H9 (cell line): ENCODE data around the gene C19orf25. TPM values are rescaled to one million over a fixed set of nuclear protein-coding genes. Genes with fewer than 3 reads are reported as not detected.

Experiments
- DNase-seq: peaks from one replicate; pipeline ENCODE4 v3.0.0-alpha.2; 2017
- H2AFZ ChIP-seq: one replicate; pipeline ENCODE4 v1.6.1; 2013; ENCODE audit warnings: mild to moderate bottlenecking, low read length, control low read depth, moderate library complexity
- H2AK5ac ChIP-seq: 2 replicates; pipeline ENCODE4 v1.6.1; 2013; ENCODE audit warnings: low read length, control low read depth, mixed read lengths; ENCODE audit not compliant: insufficient read length
- H2BK120ac ChIP-seq: one replicate; pipeline ENCODE4 v1.6.1; 2013; ENCODE audit warnings: low read depth, mild to moderate bottlenecking, low read length, control low read depth, inconsistent platforms; ENCODE audit not compliant: poor library complexity, severe bottlenecking
- H2BK12ac ChIP-seq: 2 replicates; pipeline ENCODE4 v1.6.1; 2013; ENCODE audit warnings: low read length, control low read depth, mixed read lengths, low read depth; ENCODE audit not compliant: insufficient read length
- H2BK15ac ChIP-seq: 2 replicates; pipeline ENCODE4 v1.6.1; 2013; ENCODE audit warnings: low read depth, low read length, control low read depth
- H2BK20ac ChIP-seq: one replicate; pipeline ENCODE4 v1.6.1; 2013; ENCODE audit warnings: low read depth, mild to moderate bottlenecking, low read length, control low read depth, inconsistent platforms; ENCODE audit not compliant: poor library complexity, severe bottlenecking
- H2BK5ac ChIP-seq: 2 replicates; pipeline ENCODE4 v1.6.1; 2013; ENCODE audit warnings: low read length, control low read depth, mixed read lengths; ENCODE audit not compliant: insufficient read length
- H3K14ac ChIP-seq: 2 replicates; pipeline ENCODE4 v1.6.1; 2013; ENCODE audit warnings: low read length, control low read depth; ENCODE audit not compliant: insufficient read depth
- H3K18ac ChIP-seq: 2 replicates; pipeline ENCODE4 v1.6.1; 2013; ENCODE audit warnings: low read depth, mild to moderate bottlenecking, mixed read lengths, low read length, control low read depth; ENCODE audit not compliant: insufficient read length
- H3K23ac ChIP-seq: 2 replicates; pipeline ENCODE4 v1.6.1; 2013; ENCODE audit warnings: low read length, control low read depth, mixed read lengths, low read depth; ENCODE audit not compliant: insufficient read length
- H3K23me2 ChIP-seq: 2 replicates; pipeline ENCODE4 v1.6.1; 2013; ENCODE audit warnings: low read depth, mild to moderate bottlenecking, mixed read lengths, low read length, control low read depth; ENCODE audit not compliant: insufficient read length, poor library complexity, severe bottlenecking
- H3K27ac ChIP-seq: 2 replicates; pipeline ENCODE4 v1.5.1; 2013; ENCODE audit warnings: low read length, control low read depth, mixed read lengths, low read depth; ENCODE audit not compliant: insufficient read length
- H3K27me3 ChIP-seq: 2 replicates; pipeline ENCODE4 v1.6.1; 2013; ENCODE audit warnings: low read length, control low read depth, inconsistent platforms; ENCODE audit not compliant: insufficient read depth
- H3K4ac ChIP-seq: 2 replicates; pipeline ENCODE4 v1.6.1; 2013; ENCODE audit warnings: low read depth, mild to moderate bottlenecking, control low read depth, inconsistent platforms, low read length, moderate library complexity
- H3K4me1 ChIP-seq: 2 replicates; pipeline ENCODE4 v1.6.1; 2013; ENCODE audit warnings: low read length, control low read depth, inconsistent platforms; ENCODE audit not compliant: insufficient read depth
- H3K4me2 ChIP-seq: 2 replicates; pipeline ENCODE4 v1.6.1; 2013; ENCODE audit warnings: low read length, control low read depth, mixed read lengths; ENCODE audit not compliant: insufficient read length, insufficient read depth
- H3K56ac ChIP-seq: 2 replicates; pipeline ENCODE4 v1.6.1; 2013; ENCODE audit warnings: low read depth, mild to moderate bottlenecking, mixed read lengths, low read length, control low read depth; ENCODE audit not compliant: insufficient read length
- H3K79me1 ChIP-seq: 2 replicates; pipeline ENCODE4 v1.6.1; 2013; ENCODE audit warnings: low read depth, mild to moderate bottlenecking, moderate library complexity, low read length, control low read depth, inconsistent platforms; ENCODE audit not compliant: insufficient read depth, poor library complexity, severe bottlenecking
- H3K79me2 ChIP-seq: 2 replicates; pipeline ENCODE4 v1.6.1; 2013; ENCODE audit warnings: low read length, control low read depth, inconsistent platforms; ENCODE audit not compliant: insufficient read depth
- H3K9ac ChIP-seq: 2 replicates; pipeline ENCODE4 v1.6.1; 2013; ENCODE audit warnings: low read length, control low read depth, mixed read lengths; ENCODE audit not compliant: insufficient read length; ENCODE audit errors: extremely low read depth
- H3K9me3 ChIP-seq: one replicate; pipeline ENCODE4 v1.6.1; 2013; ENCODE audit warnings: low read depth, low read length, inconsistent platforms; ENCODE audit not compliant: control insufficient read depth
- H3T11ph ChIP-seq: one replicate; pipeline ENCODE4 v1.6.1; 2013; ENCODE audit warnings: mild to moderate bottlenecking, low read length, control low read depth, inconsistent platforms
- H4K20me1 ChIP-seq: one replicate; pipeline ENCODE4 v1.6.1; 2013; ENCODE audit not compliant: control insufficient read depth, insufficient read length, insufficient read depth
- H4K5ac ChIP-seq: 2 replicates; pipeline ENCODE4 v1.6.1; 2013; ENCODE audit warnings: low read depth, mild to moderate bottlenecking, mixed read lengths, low read length, control low read depth; ENCODE audit not compliant: insufficient read length
- H4K8ac ChIP-seq: replicated peaks from 2 replicates; pipeline ENCODE4 v1.6.1; 2013; ENCODE audit warnings: low read length, control low read depth, mixed read lengths, low read depth; ENCODE audit not compliant: insufficient read length
- H4K91ac ChIP-seq: 2 replicates; pipeline ENCODE4 v1.6.1; 2013; ENCODE audit warnings: low read depth, mild to moderate bottlenecking, moderate library complexity, mixed read lengths, low read length, control low read depth; ENCODE audit not compliant: insufficient read length
- H3K27ac Mint-ChIP-seq, 3 experiments: 2 replicates in 2 of 3; 3 replicates in 1 of 3; pipeline ENCODE4 v1.8.0; 2020 to 2021; ENCODE audit warnings: mixed read lengths in 3 of 3, mild to moderate bottlenecking in 1 of 3, moderate library complexity in 1 of 3
- H3K27me3 Mint-ChIP-seq: 2 replicates; pipeline ENCODE4 v1.8.0; 2021; ENCODE audit warnings: low read depth, mild to moderate bottlenecking, moderate library complexity, mixed read lengths
- H3K36me3 Mint-ChIP-seq, 3 experiments: 2 replicates in 2 of 3; 3 replicates in 1 of 3; pipeline ENCODE4 v1.8.0; 2020 to 2021; ENCODE audit warnings: low read depth in 3 of 3, mixed read lengths in 3 of 3; ENCODE audit not compliant: insufficient read depth in 1 of 3
- H3K4me1 Mint-ChIP-seq, 2 experiments: 2 replicates each; pipeline ENCODE4 v1.8.0; 2020; ENCODE audit warnings: mixed read lengths in 2 of 2
- H3K4me3 Mint-ChIP-seq, 2 experiments: 2 replicates in 1 of 2; 3 replicates in 1 of 2; pipeline ENCODE4 v1.8.0; 2020 to 2021; ENCODE audit warnings: mild to moderate bottlenecking in 2 of 2, mixed read lengths in 2 of 2, moderate library complexity in 1 of 2
- H3K9me3 Mint-ChIP-seq, 2 experiments: 2 replicates in 1 of 2; 3 replicates in 1 of 2; pipeline ENCODE4 v1.8.0; 2020; ENCODE audit warnings: mild to moderate bottlenecking in 2 of 2, mixed read lengths in 2 of 2, moderate library complexity in 1 of 2
- WGBS: extraction: QIAGEN DNeasy Blood & Tissue Kit; methylation state at CpG from one replicate; pipeline ENCODE4 v1.1.7; 2013; ENCODE audit warnings: missing lambda C conversion rate, low lambda C conversion rate, mixed read lengths; ENCODE audit not compliant: insufficient read length; ENCODE audit errors: extremely low coverage; 5-methylcytosine and 5-hydroxymethylcytosine counted together
- total RNA-seq: library from RNA; stranded (reverse); gene quantifications from 2 replicates; pipeline ENCODE4 v1.2.1, GENCODE V29; 2021
- TF ChIP-seq, protein P1 (sequence below): fragments of 200-600 bp; sonication (generic); conservative IDR thresholded peaks from 3 replicates; pipeline ENCODE4 v1.8.0; 2021; ENCODE audit warnings: antibody characterized with exemption, mild to moderate bottlenecking

Gene C19orf25
- total RNA-seq, 1 experiment from 2014 or later, result 36.8 TPM

DNA sequence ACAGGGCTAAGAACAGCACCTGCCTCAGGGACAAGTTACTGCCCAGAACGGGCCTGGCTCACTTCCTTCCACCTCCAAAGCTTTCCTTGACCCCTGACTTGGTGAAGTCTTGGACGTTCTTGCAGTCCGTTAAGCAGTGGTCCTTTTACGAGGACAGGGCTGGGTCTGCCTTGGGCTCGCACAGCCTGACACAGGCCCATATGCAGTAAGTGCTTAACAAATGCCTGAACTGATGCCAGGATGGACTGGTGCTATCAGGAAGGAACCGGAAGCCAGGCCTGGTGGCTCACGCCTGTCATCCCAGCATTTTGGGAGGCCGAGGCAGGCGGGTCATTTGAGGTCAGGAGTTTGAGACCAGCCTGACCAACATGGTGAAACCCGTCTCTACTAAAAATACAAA is 43.0 kb upstream of the C19orf25 start:
- Histone ChIP-seq H3K4me1 (no peaks in the 10 kb centered on the region), H3K27ac (no peak overlapping the region), H3K14ac (no peak overlapping the region), H3K4ac (no peak overlapping the region), H2BK20ac (no peak overlapping the region), H2BK12ac (no peak overlapping the region), H3K27me3 (peaks cover 16% of the 10 kb centered on the region; the same call in 1 of the 2 replicates), H3K23me2 (peaks cover 2% of the 10 kb centered on the region), H3K9ac (no peak overlapping the region), H2BK15ac (no peak overlapping the region), H3T11ph (no peak overlapping the region), H2AK5ac (no peak overlapping the region), H3K9me3 (no peaks in the 10 kb centered on the region), H4K20me1 (peaks cover 3% of the 10 kb centered on the region), H2AFZ (no peak overlapping the region), H2BK120ac (no peak overlapping the region), H3K79me2 (no peaks in the 10 kb centered on the region), H3K79me1 (no peaks in the 10 kb centered on the region), H3K4me2 (no peak overlapping the region), H3K18ac (no peak overlapping the region), H4K5ac (no peak overlapping the region), H4K91ac (no peak overlapping the region), H3K56ac (no peak overlapping the region), H2BK5ac (no peak overlapping the region), H3K23ac (no peak overlapping the region), H4K8ac (no peak overlapping the region)
- Mint-ChIP-seq H3K4me3 (no peak overlapping the region), H3K4me1 (peaks cover 6 to 7% of the 10 kb centered on the region in 2 experiments; a peak in 3 of 4 replicates), H3K27ac (no peak overlapping the region), H3K27me3 (peaks cover 83% of the 10 kb centered on the region), H3K36me3 (no peaks in the 10 kb centered on the region), H3K9me3 (peaks cover 0 to 6% of the 10 kb centered on the region in 2 experiments; a peak in 3 of 5 replicates)
- no peak for DNase-seq
- WGBS, result no CpG with 5 or more reads among the region's 10 CpGs
- TF ChIP-seq, protein P1, sequence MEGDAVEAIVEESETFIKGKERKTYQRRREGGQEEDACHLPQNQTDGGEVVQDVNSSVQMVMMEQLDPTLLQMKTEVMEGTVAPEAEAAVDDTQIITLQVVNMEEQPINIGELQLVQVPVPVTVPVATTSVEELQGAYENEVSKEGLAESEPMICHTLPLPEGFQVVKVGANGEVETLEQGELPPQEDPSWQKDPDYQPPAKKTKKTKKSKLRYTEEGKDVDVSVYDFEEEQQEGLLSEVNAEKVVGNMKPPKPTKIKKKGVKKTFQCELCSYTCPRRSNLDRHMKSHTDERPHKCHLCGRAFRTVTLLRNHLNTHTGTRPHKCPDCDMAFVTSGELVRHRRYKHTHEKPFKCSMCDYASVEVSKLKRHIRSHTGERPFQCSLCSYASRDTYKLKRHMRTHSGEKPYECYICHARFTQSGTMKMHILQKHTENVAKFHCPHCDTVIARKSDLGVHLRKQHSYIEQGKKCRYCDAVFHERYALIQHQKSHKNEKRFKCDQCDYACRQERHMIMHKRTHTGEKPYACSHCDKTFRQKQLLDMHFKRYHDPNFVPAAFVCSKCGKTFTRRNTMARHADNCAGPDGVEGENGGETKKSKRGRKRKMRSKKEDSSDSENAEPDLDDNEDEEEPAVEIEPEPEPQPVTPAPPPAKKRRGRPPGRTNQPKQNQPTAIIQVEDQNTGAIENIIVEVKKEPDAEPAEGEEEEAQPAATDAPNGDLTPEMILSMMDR, result no peak
